Mononuclear cell (primary cell): Measurements from ENCODE around the gene PIR. TPM values are rescaled to one million over a fixed set of nuclear protein-coding genes. Genes with fewer than 3 reads are reported as not detected.

ENCODE experiments used
- H3K27me3 ChIP-seq: 2 replicates; pipeline ENCODE4 v1.6.0; 2011; ENCODE audit warnings: low read length, control low read depth; ENCODE audit not compliant: insufficient read depth
- H3K4me1 ChIP-seq: 2 replicates; pipeline ENCODE4 v1.5.1; 2011; ENCODE audit warnings: mild to moderate bottlenecking, low read length, control low read depth; ENCODE audit not compliant: insufficient read depth
- H3K4me3 ChIP-seq: 2 replicates; pipeline ENCODE4 v1.5.1; 2011; ENCODE audit warnings: mild to moderate bottlenecking, low read length, moderate library complexity
- H3K9me3 ChIP-seq: 2 replicates; pipeline ENCODE4 v1.5.1; 2011; ENCODE audit warnings: low read depth, mild to moderate bottlenecking, control low read depth, low read length
- total RNA-seq: library from RNA; depleted of rRNA; stranded (reverse); fragments of >200 nt; gene quantifications from one replicate; pipeline ENCODE4 v1.2.3, GENCODE V29; 2012

PIR gene
- total RNA-seq, 1 donor: not detected

DNA sequence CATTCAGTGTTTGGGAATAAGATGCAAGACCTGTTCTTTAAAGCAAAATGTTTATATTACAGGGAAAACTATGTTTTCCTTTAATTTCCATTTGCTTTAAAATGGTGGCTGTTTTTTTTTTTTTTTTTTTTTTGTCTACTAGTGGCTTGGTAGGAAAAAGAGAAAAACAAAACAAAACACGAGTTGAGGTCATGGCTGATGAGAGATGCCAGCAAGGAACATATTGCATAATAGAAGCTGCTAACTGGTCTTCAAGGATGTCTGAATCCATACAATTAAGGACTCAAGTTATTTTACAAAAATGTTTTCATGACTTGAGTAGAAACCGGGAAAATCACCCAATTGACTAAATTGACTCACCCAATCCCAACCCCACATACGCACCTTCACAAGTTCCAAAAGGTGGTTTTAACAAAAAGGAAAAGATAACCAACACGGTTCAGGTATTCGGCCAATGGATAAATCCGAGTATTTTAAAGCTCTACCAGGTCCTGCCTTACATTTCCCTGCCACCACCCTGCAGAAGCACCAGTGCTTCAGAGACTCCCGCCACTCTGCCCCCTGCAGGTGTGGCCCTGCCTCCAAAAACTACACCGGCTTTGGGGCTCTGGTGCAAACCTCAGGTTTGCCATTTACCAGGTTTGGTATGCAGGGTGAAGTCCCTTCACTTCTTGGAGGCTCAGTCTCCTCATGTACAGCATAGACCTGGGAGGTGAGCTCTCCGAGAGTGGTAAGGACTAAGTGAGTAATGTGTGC lies 27.1 kb downstream of the PIR start:
- no peaks in the 10 kb centered on the region for H3K4me1 ChIP-seq
- H3K27me3 ChIP-seq: no peaks in the 10 kb centered on the region
- H3K4me3 ChIP-seq: no peak overlapping the region
- H3K9me3 ChIP-seq: no peaks in the 10 kb centered on the region

DNA sequence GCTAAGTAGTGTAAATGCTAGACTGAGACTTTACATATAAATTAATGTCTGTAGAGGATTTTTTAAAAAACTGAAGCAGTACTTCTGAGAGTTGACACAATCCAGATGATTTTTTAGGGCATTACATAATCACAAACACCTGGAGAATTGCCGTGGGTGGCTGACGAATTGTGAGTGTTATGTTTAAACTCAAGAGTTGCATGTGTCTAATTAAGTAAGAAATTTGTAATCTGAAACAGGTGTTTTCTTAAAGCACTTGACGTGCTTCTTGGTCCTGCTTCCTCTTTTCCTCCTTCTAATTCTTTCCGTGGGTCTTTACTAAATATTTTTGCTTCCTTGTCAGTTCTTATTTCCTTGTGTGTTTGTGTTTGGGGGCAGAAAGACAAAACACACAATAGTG lies 27.8 kb downstream of the PIR start:
- no peak overlapping the region for H3K4me3 ChIP-seq
- no peaks in the 10 kb centered on the region for H3K9me3 ChIP-seq
- H3K27me3 ChIP-seq: no peaks in the 10 kb centered on the region
- H3K4me1 ChIP-seq: no peaks in the 10 kb centered on the region

DNA sequence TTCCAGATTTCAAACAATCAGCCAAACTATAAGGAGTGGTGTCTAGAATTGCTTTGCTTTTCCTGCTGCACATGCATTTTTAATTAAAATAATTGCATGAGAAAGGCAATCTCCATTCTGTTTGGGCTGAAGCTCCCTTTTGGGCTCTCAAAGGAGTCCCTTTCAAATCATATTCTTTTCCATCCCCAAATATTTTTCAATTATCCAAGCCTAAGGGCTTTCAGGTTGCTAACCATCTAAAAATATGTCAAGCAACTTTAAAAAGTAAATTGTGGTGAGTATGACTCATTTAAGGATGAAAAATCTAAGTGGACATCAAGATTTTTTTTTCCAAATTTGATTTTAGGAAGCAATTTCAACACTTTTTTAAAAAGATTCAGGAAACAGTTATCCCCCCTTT lies 28.4 kb downstream of the PIR start:
- Histone ChIP-seq H3K4me1 (no peaks in the 10 kb centered on the region), H3K9me3 (no peaks in the 10 kb centered on the region), H3K27me3 (no peaks in the 10 kb centered on the region), H3K4me3 (no peak overlapping the region)

GRCh38 chrX:15451913-15452312 lies 41.2 kb downstream of the PIR start:
- no peaks in the 10 kb centered on the region for H3K27me3 ChIP-seq
- no peaks in the 10 kb centered on the region for H3K4me1 ChIP-seq
- H3K9me3 ChIP-seq: no peaks in the 10 kb centered on the region
- H3K4me3 ChIP-seq: no peak overlapping the region

GRCh38 chrX:15448010-15448639 lies 45.0 kb downstream of the PIR start:
- H3K9me3 ChIP-seq: no peaks in the 10 kb centered on the region
- no peak overlapping the region for H3K4me3 ChIP-seq
- no peaks in the 10 kb centered on the region for H3K27me3 ChIP-seq
- no peaks in the 10 kb centered on the region for H3K4me1 ChIP-seq

DNA sequence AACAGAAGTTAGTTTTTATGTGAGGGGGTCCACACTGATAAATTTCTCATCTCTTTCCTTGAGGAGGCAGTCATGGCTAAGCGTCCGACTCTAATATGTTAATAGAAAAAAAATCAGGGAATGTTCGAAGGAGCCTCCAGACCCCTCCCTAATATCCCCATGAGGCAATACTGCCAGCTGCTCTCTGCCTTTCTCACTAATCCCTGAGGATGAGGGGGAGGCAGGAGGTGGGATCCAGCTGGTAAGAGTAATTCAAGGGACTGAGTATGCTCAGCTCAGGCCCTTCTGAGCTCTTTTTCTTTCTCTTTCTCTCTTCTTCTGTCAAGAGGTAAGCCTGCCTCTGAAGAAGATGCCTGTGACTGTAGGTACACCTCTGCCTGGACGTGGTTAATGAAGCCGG lies 51.7 kb downstream of the PIR start:
- H3K4me3 ChIP-seq: no peak overlapping the region
- H3K27me3 ChIP-seq: no peaks in the 10 kb centered on the region
- H3K4me1 ChIP-seq: no peaks in the 10 kb centered on the region
- no peaks in the 10 kb centered on the region for H3K9me3 ChIP-seq

DNA sequence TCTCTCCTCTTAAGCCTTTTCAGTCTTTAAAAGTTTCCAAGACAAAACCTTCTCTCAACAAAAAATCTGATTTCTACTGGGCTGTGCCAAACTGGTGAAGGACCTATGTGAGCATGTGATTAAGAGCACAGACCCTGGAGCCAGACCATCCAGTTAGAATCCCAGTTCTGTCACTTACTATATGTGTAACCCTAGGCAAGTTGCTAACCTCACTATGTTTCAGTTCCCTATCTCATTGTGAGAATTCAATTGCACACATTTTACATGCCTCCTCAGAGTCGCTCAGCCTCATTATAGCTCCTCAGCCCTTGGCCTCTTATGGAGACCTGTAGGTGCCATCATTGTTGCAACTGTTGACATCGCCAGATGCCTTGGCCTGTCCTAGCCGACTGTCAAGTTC lies 54.8 kb downstream of the PIR start:
- Histone ChIP-seq H3K4me1 (no peaks in the 10 kb centered on the region), H3K27me3 (no peaks in the 10 kb centered on the region), H3K9me3 (no peaks in the 10 kb centered on the region), H3K4me3 (no peak overlapping the region)

GRCh38 chrX:15437724-15438123 lies 55.4 kb downstream of the PIR start:
- H3K9me3 ChIP-seq: no peaks in the 10 kb centered on the region
- no peaks in the 10 kb centered on the region for H3K4me1 ChIP-seq
- H3K27me3 ChIP-seq: no peaks in the 10 kb centered on the region
- H3K4me3 ChIP-seq: no peak overlapping the region

GRCh38 chrX:15435836-15436619 lies 57.1 kb downstream of the PIR start:
- no peaks in the 10 kb centered on the region for H3K27me3 ChIP-seq
- no peak overlapping the region for H3K4me3 ChIP-seq
- H3K9me3 ChIP-seq: no peaks in the 10 kb centered on the region
- H3K4me1 ChIP-seq: no peaks in the 10 kb centered on the region

GRCh38 chrX:15434205-15434604 lies 58.9 kb downstream of the PIR start:
- Histone ChIP-seq H3K4me1 (peaks cover 5% of the 10 kb centered on the region), H3K9me3 (no peaks in the 10 kb centered on the region), H3K27me3 (no peaks in the 10 kb centered on the region)

DNA sequence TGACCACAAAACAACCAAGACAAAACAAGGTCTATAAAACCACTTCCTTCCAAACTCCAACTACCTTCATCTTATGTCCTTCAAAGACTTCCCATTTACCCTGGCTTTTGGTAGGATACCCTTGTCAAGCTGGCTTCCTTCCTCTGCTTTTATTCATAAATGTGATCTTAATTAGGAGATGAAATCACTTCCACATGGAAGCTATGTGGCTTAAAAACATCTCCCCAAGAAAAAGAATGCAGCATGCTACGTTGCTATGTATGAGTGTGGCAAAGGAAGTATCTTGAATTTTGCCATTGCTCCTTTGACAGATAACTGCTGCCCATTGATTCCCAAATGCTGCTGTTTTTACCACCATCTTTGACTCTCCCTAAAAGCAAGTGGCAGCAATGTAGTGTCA lies 62.5 kb downstream of the PIR start:
- H3K27me3 ChIP-seq: no peaks in the 10 kb centered on the region
- H3K4me3 ChIP-seq: no peak overlapping the region
- H3K9me3 ChIP-seq: no peaks in the 10 kb centered on the region
- H3K4me1 ChIP-seq: peaks cover 5% of the 10 kb centered on the region

More at GRCh38 chrX:15434205-15434604, 58.9 kb downstream of the PIR start:
- H3K4me3 ChIP-seq: no peak overlapping the region

DNA sequence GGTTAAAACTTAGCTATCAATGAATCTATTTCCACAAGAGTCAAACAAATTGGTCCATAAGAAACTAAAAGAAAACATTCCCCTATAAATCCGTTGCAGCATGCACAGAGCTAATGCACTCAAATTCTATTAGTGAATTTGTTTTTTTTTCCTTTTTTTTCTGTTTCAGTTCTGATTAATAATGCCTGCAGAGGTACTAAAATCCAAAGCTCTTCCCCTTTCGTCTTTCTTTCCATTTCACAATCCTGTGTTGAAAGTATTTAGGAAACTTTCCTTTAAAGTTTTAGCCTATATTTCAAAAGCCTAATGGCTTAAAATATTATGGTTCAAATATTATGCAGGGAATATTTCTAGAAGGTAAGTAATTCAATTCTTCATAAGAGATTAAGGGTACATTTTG lies 63.1 kb downstream of the PIR start:
- H3K27me3 ChIP-seq: no peaks in the 10 kb centered on the region
- no peak overlapping the region for H3K4me3 ChIP-seq
- peaks cover 5% of the 10 kb centered on the region for H3K4me1 ChIP-seq
- no peaks in the 10 kb centered on the region for H3K9me3 ChIP-seq

DNA sequence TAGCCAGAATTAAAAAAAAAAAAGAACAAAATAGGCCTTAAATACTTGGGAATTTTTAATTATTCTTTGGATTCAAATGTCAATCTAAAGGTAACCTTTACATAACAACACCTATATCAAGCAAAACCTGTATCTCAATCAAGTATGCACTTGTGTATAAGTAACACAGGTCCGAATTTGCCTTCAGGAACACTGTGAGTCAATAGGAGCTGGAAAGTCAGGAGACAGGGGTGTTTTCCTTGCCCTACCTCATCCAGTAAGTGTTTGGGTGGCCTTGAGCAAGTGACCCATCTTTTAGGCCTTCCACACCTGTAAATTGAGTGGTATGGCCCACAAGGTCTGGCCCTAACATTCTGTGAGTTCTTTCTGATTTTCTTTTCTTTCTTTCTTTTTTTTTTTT lies 68.1 kb downstream of the PIR start:
- Histone ChIP-seq H3K27me3 (no peaks in the 10 kb centered on the region), H3K9me3 (no peaks in the 10 kb centered on the region), H3K4me1 (no peaks in the 10 kb centered on the region), H3K4me3 (no peak overlapping the region)

DNA sequence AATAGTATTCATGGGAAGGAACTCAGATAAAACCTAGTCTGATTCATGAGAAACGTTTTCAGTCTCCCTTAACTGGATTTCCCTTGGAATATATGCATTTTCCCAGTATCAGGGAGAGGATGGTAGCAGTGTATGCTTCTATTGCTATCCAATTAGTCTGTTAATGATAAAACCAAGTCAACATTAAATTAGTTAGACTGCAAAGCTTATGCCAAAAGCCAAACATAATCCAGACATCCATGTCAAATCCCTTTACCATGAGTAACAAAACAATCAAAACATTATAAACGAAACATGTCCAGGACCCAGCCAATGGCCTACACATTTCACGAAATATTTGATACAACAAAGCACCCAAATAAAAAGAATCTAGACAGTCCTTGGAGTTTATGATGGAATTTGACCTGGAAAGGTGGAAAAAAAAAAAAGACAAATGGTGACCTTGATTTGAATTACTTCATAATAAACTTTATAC lies 74.4 kb downstream of the PIR start:
- Histone ChIP-seq H3K9me3 (no peaks in the 10 kb centered on the region), H3K4me1 (no peaks in the 10 kb centered on the region), H3K4me3 (no peak overlapping the region), H3K27me3 (no peaks in the 10 kb centered on the region)

DNA sequence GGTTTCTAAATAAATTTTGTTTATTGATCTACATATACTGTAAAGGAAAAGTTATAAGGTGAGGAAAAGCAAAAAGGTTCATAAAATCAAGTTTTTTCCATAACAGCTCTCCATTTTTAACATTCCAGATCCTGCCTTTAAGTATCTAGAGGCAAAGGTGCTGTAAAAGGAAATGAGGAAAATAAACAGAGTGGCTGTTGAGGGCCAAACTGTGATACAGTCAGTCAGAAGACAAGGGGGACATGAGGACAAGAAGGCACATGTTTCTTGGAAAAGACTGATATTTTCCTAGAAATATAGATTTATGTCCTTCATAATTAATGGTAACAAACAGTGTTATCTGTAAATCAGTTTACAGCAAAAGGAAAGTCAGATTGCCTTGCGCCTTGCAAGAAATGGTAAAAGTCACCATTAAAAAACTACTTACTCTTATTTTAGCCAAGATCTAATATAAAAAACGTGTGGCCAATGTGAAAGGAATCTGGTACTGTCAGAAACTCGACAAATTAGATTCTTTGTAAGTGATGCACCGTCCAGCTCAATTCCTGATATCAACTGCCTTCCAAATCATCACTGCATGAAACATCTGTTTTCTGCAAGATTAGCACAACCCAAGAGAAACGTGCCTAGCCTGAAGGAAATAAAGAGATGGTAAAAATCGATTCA lies 75.0 kb downstream of the PIR start:
- H3K9me3 ChIP-seq: no peaks in the 10 kb centered on the region
- H3K27me3 ChIP-seq: no peaks in the 10 kb centered on the region
- no peaks in the 10 kb centered on the region for H3K4me1 ChIP-seq
- H3K4me3 ChIP-seq: no peak overlapping the region
